ENCODE results near the gene ACSL4. TPM values are rescaled to one million over a fixed set of nuclear protein-coding genes. Genes with fewer than 3 reads are reported as not detected.

The ACSL4 gene
- total and polyA plus RNA-seq, 5 donors from 2014 or later, result 13.4 to 32.2 (median 16.7) TPM

DNA sequence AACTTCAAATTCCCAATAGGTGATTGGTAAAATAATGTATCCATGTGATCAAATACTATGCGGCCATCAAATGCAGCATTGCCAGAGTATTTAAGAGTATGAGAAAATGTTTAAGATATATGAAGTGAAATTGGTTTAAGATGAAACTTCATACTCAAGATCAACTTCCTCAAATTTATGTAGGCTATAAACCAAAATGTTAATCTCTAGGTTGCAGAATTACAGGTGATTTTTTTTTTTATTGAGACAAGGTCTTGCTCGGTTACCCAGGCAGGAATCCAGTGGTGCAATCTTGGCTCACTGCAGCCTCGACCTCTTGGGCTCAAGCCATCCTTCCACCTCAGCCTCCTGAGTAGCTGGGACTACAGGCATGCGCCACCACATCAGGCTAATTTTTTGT lies 25.3 kb downstream of the ACSL4 start:
- no peaks in the 10 kb centered on the region for H3K36me3 Mint-ChIP-seq
- ATAC-seq (ENCODE audit: low read depth in 2 of 2) (no peak), DNase-seq (no peak)
- no peaks in the 10 kb centered on the region for H3K9me3 Mint-ChIP-seq
- Histone ChIP-seq H3K27me3 (ENCODE audit: control insufficient read depth, insufficient read depth, low read length) (no peaks in the 10 kb centered on the region), H3K36me3 (ENCODE audit: control insufficient read depth, insufficient read depth, low read length) (no peaks in the 10 kb centered on the region), H3K4me3 (ENCODE audit: low read depth, low read length) (peak overlapping the region; percentile 51), H3K27ac (ENCODE audit: insufficient read depth, low read length, poor library complexity, severe bottlenecking) (no peak overlapping the region), H3K9me3 (ENCODE audit: control insufficient read depth in 2 of 2, low read length in 2 of 2) (no peaks in the 10 kb centered on the region), H3K4me1 (ENCODE audit: control insufficient read depth, insufficient read depth, low read length, poor library complexity, severe bottlenecking) (peaks cover 30% of the 10 kb centered on the region)
- H3K4me1 Mint-ChIP-seq, result peaks cover 11 to 71% (median 46%) of the 10 kb centered on the region in 4 donors
- peak overlapping the region in 2 of 3 donors; percentile 58 to 63 for H3K27ac Mint-ChIP-seq
- no peaks in the 10 kb centered on the region for H3K27me3 Mint-ChIP-seq
- H3K4me3 Mint-ChIP-seq, result peak overlapping the region; percentile 12 to 77 (median 38)

DNA sequence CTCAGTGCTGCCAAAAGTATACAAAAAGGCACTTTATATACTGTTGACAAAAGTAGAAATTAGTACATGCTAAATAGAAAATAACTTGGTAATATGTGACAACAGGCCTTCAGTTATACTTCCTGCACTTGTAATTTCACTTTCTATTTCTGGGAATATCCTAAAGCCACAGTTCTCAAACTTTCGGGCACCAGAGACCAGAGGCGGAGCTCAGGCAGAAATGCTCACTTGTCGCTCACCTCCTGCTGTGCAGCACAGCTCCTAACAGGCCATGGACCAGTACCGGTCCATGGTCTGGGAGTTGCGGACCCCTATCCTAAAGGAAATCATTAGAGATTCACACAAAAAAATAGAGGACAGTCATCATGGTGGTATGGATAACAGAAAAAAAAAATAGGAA lies 25.7 kb downstream of the ACSL4 start:
- H3K4me1 Mint-ChIP-seq, result peaks cover 11 to 67% (median 48%) of the 10 kb centered on the region in 4 donors
- Histone ChIP-seq H3K9me3 (ENCODE audit: control insufficient read depth in 2 of 2, low read length in 2 of 2) (no peaks in the 10 kb centered on the region), H3K36me3 (ENCODE audit: control insufficient read depth, insufficient read depth, low read length) (no peaks in the 10 kb centered on the region), H3K27ac (ENCODE audit: insufficient read depth, low read length, poor library complexity, severe bottlenecking) (no peak overlapping the region), H3K4me3 (ENCODE audit: low read depth, low read length) (peak overlapping the region; percentile 51), H3K27me3 (ENCODE audit: control insufficient read depth, insufficient read depth, low read length) (no peaks in the 10 kb centered on the region), H3K4me1 (ENCODE audit: control insufficient read depth, insufficient read depth, low read length, poor library complexity, severe bottlenecking) (peaks cover 30% of the 10 kb centered on the region)
- H3K27me3 Mint-ChIP-seq, result no peaks in the 10 kb centered on the region
- H3K4me3 Mint-ChIP-seq, result peak overlapping the region in 3 of 4 donors; percentile 34 to 77 (median 43)
- no peaks in the 10 kb centered on the region for H3K9me3 Mint-ChIP-seq
- ATAC-seq (ENCODE audit: low read depth in 2 of 2) (no peak), DNase-seq (peak in 1 of 3 donors; percentile 18)
- no peaks in the 10 kb centered on the region for H3K36me3 Mint-ChIP-seq
- H3K27ac Mint-ChIP-seq, result peak overlapping the region; percentile 48 to 63 (median 58)

DNA sequence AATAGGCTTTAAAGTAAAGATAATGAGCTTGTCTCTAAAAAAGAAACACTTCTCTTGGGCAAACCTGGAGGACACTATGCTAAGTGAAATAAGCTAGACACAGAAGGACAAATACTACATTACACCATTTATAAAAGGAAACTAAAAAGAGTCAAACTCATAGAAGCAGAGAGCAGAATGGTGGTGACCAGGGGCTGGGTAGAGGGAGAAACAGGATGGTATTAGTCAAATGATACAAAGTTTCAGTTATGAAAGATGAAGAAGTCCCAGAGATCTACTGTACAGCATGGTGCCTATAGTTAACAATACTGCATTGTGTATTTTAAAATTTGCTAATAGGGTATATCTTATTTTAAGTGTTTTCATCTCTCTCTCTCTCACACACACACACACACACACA lies 28.5 kb downstream of the ACSL4 start:
- peak overlapping the region in 2 of 3 donors; percentile 3 to 74 for H3K27ac Mint-ChIP-seq
- H3K4me1 Mint-ChIP-seq, result peaks cover 11 to 52% (median 44%) of the 10 kb centered on the region in 4 donors

DNA sequence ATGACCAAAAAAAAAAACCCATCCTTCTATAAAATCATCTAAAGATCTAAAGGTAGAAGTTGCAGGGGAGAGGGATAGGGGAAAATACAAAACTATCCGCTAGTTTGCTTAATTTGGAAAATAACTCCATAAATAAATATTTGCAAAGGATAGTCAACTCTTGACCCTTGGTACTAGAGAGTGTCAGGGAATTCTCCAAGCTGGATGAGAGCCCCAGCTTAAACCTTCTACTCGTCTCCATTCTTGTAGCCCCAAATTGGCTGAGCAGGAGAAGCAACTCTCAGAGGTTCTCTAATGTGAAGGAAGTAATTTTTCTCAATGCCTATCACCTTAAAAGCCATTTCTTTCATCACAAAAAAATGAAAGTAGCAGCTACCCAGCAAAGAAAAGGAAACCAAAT lies 35.2 kb downstream of the ACSL4 start:
- ATAC-seq (ENCODE audit: low read depth in 2 of 2) (no peak), DNase-seq (peak in 1 of 3 donors; percentile 15)
- H3K27ac ChIP-seq (ENCODE audit: insufficient read depth, low read length, poor library complexity, severe bottlenecking), result no peak overlapping the region
- no peaks in the 10 kb centered on the region for H3K9me3 Mint-ChIP-seq
- H3K9me3 ChIP-seq (ENCODE audit: control insufficient read depth in 2 of 2, low read length in 2 of 2), result no peaks in the 10 kb centered on the region
- H3K4me1 Mint-ChIP-seq, result peaks cover 4 to 36% (median 25%) of the 10 kb centered on the region in 4 donors
- H3K27ac Mint-ChIP-seq, result peak overlapping the region in 2 of 3 donors; percentile 43 to 46
- H3K27me3 Mint-ChIP-seq, result no peaks in the 10 kb centered on the region
- peak overlapping the region; percentile 32 for H3K4me3 ChIP-seq (ENCODE audit: low read depth, low read length)
- no peaks in the 10 kb centered on the region for H3K36me3 ChIP-seq (ENCODE audit: control insufficient read depth, insufficient read depth, low read length)
- H3K36me3 Mint-ChIP-seq, result peaks cover 6% of the 10 kb centered on the region
- peak overlapping the region in 1 of 4 donors; percentile 61 for H3K4me3 Mint-ChIP-seq
- peaks cover 3% of the 10 kb centered on the region for H3K4me1 ChIP-seq (ENCODE audit: control insufficient read depth, insufficient read depth, low read length, poor library complexity, severe bottlenecking)
- no peaks in the 10 kb centered on the region for H3K27me3 ChIP-seq (ENCODE audit: control insufficient read depth, insufficient read depth, low read length)

More for the DNA sequence above, 28.5 kb downstream of the ACSL4 start:
- H3K4me1 ChIP-seq (ENCODE audit: control insufficient read depth, insufficient read depth, low read length, poor library complexity, severe bottlenecking), result peaks cover 28% of the 10 kb centered on the region
- H3K27ac ChIP-seq (ENCODE audit: insufficient read depth, low read length, poor library complexity, severe bottlenecking), result no peak overlapping the region
- Mint-ChIP-seq H3K9me3 (no peaks in the 10 kb centered on the region), H3K4me3 (peak overlapping the region in 2 of 4 donors; percentile 20 to 22), H3K27me3 (no peaks in the 10 kb centered on the region), H3K36me3 (no peaks in the 10 kb centered on the region)
- DNase-seq (peak in 1 of 3 donors; percentile 23), ATAC-seq (ENCODE audit: low read depth in 2 of 2) (no peak)
- H3K27me3 ChIP-seq (ENCODE audit: control insufficient read depth, insufficient read depth, low read length), result no peaks in the 10 kb centered on the region
- no peaks in the 10 kb centered on the region for H3K9me3 ChIP-seq (ENCODE audit: control insufficient read depth in 2 of 2, low read length in 2 of 2)
- no peaks in the 10 kb centered on the region for H3K36me3 ChIP-seq (ENCODE audit: control insufficient read depth, insufficient read depth, low read length)
- no peak overlapping the region for H3K4me3 ChIP-seq (ENCODE audit: low read depth, low read length)

DNA sequence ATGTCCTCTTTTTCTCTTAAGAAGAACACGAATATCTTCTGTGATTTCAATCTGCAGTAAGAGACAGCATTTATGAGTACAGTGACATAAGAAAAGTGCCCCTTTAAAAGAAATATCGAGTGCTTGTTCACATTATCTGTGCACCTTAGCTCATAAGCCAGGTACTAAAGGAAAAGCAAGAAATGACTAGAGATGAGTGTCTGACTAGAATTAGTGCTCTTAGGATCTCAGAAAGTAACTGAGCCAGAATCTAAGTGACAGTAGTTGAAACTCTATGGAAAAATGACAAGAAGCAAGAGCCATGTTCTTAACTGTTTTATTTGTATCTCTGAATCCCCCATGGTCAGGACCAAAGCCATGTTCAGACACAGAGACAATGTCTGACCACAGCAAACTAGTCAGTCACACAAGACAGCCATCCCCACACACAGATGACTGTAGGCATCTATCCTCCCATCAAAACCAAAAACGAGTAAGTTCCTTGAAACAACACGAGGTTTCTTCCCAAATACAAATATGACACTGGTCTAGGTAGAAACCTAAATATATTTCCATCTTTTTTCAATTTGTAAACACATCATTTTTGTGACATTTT lies 36.8 kb downstream of the ACSL4 start:
- no peaks in the 10 kb centered on the region for H3K9me3 ChIP-seq (ENCODE audit: control insufficient read depth in 2 of 2, low read length in 2 of 2)
- ATAC-seq (ENCODE audit: low read depth in 2 of 2) (no peak), DNase-seq (no peak)
- no peaks in the 10 kb centered on the region for H3K9me3 Mint-ChIP-seq
- peaks cover 4 to 39% (median 26%) of the 10 kb centered on the region in 4 donors for H3K4me1 Mint-ChIP-seq
- H3K4me3 Mint-ChIP-seq, result peak overlapping the region in 1 of 4 donors; percentile 15
- H3K36me3 ChIP-seq (ENCODE audit: control insufficient read depth, insufficient read depth, low read length), result no peaks in the 10 kb centered on the region
- H3K27ac Mint-ChIP-seq, result peak overlapping the region in 1 of 3 donors; percentile 62
- no peaks in the 10 kb centered on the region for H3K27me3 Mint-ChIP-seq
- no peak overlapping the region for H3K27ac ChIP-seq (ENCODE audit: insufficient read depth, low read length, poor library complexity, severe bottlenecking)
- H3K36me3 Mint-ChIP-seq, result peaks cover 6% of the 10 kb centered on the region
- no peaks in the 10 kb centered on the region for H3K27me3 ChIP-seq (ENCODE audit: control insufficient read depth, insufficient read depth, low read length)
- no peak overlapping the region for H3K4me3 ChIP-seq (ENCODE audit: low read depth, low read length)
- peaks cover 3% of the 10 kb centered on the region for H3K4me1 ChIP-seq (ENCODE audit: control insufficient read depth, insufficient read depth, low read length, poor library complexity, severe bottlenecking)

DNA sequence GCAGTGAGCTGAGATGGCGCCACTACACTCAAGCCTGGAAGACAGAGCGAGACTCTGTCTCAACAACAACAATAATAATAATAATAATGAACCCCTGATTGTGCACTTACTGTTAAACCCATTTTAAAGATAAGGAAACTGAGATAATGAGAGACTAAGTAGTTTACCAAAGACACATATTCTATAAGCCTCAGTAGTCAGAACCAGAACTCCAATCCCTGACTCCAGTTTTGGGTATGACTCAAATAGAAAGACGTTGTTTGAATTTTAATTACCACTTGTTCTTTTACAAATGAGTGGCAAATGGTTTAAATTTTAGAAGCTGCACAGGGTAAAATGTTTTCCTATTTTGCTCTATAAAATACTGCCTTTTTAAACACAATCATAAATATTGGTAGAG lies 37.4 kb downstream of the ACSL4 start:
- H3K4me3 Mint-ChIP-seq, result no peak overlapping the region
- H3K27ac Mint-ChIP-seq, result no peak overlapping the region
- H3K9me3 ChIP-seq (ENCODE audit: control insufficient read depth in 2 of 2, low read length in 2 of 2), result no peaks in the 10 kb centered on the region
- no peaks in the 10 kb centered on the region for H3K36me3 ChIP-seq (ENCODE audit: control insufficient read depth, insufficient read depth, low read length)
- ATAC-seq (ENCODE audit: low read depth in 2 of 2) (no peak), DNase-seq (no peak)
- peaks cover 3% of the 10 kb centered on the region for H3K4me1 ChIP-seq (ENCODE audit: control insufficient read depth, insufficient read depth, low read length, poor library complexity, severe bottlenecking)
- H3K27me3 Mint-ChIP-seq, result no peaks in the 10 kb centered on the region
- H3K36me3 Mint-ChIP-seq, result peaks cover 6% of the 10 kb centered on the region
- H3K27me3 ChIP-seq (ENCODE audit: control insufficient read depth, insufficient read depth, low read length), result no peaks in the 10 kb centered on the region
- no peak overlapping the region for H3K27ac ChIP-seq (ENCODE audit: insufficient read depth, low read length, poor library complexity, severe bottlenecking)
- H3K9me3 Mint-ChIP-seq, result no peaks in the 10 kb centered on the region
- H3K4me3 ChIP-seq (ENCODE audit: low read depth, low read length), result no peak overlapping the region
- peaks cover 4 to 42% (median 26%) of the 10 kb centered on the region in 4 donors for H3K4me1 Mint-ChIP-seq

DNA sequence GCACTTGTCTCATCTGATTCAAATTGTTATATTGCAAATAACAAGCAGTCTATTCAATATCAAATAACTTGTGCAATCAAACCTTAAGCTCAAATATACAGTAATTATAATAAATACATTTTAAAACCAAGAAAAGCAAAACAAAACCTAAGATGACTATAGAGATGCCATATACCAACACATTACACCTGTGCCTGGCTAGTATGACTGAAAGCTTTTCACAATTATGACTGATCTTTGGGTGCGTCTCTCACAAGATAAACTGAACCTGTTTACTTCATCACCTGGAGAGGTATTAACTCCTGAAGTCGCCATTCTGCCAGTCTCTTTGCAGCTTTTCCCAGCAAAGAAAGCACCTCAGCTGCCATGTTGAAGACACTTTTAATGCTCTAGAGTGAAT lies 41.3 kb downstream of the ACSL4 start:
- no peak for ATAC-seq (ENCODE audit: low read depth in 2 of 2)
- Histone ChIP-seq H3K9me3 (ENCODE audit: control insufficient read depth in 2 of 2, low read length in 2 of 2) (no peaks in the 10 kb centered on the region), H3K4me1 (ENCODE audit: control insufficient read depth, insufficient read depth, low read length, poor library complexity, severe bottlenecking) (no peaks in the 10 kb centered on the region), H3K4me3 (ENCODE audit: low read depth, low read length) (no peak overlapping the region), H3K36me3 (ENCODE audit: control insufficient read depth, insufficient read depth, low read length) (peaks cover 2% of the 10 kb centered on the region), H3K27me3 (ENCODE audit: control insufficient read depth, insufficient read depth, low read length) (no peaks in the 10 kb centered on the region), H3K27ac (ENCODE audit: insufficient read depth, low read length, poor library complexity, severe bottlenecking) (no peak overlapping the region)
- Mint-ChIP-seq H3K27me3 (no peaks in the 10 kb centered on the region), H3K4me3 (no peak overlapping the region), H3K36me3 (peaks cover 6% of the 10 kb centered on the region), H3K27ac (peak overlapping the region in 1 of 3 donors; percentile 65), H3K4me1 (peaks cover 4 to 27% (median 20%) of the 10 kb centered on the region in 4 donors), H3K9me3 (no peaks in the 10 kb centered on the region)
- no peak for DNase-seq

DNA sequence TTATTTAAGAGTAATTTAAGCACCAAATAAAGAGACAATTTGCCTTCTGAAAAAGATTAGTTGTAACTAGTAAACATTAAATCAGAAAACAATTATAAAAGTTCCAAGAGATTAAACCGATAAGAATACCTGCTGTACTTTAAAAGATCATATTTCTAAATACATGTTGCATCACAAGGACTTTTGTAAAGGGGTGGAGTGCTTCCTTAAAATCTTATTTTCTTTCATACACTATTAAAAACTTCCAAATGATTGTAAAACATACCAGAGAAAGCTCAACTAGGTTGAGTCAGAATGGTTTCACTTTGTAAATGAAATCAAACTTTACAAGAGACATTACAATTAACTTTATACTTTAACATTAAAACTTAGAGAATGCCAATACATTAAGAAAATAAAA lies 41.8 kb downstream of the ACSL4 start:
- DNase-seq (no peak), ATAC-seq (ENCODE audit: low read depth in 2 of 2) (no peak)
- peaks cover 2% of the 10 kb centered on the region for H3K36me3 ChIP-seq (ENCODE audit: control insufficient read depth, insufficient read depth, low read length)
- Mint-ChIP-seq H3K27me3 (no peaks in the 10 kb centered on the region), H3K4me1 (peaks cover 4 to 25% (median 18%) of the 10 kb centered on the region in 4 donors), H3K36me3 (peaks cover 4% of the 10 kb centered on the region), H3K4me3 (no peak overlapping the region), H3K27ac (no peak overlapping the region), H3K9me3 (no peaks in the 10 kb centered on the region)
- no peaks in the 10 kb centered on the region for H3K4me1 ChIP-seq (ENCODE audit: control insufficient read depth, insufficient read depth, low read length, poor library complexity, severe bottlenecking)
- H3K27ac ChIP-seq (ENCODE audit: insufficient read depth, low read length, poor library complexity, severe bottlenecking), result no peak overlapping the region
- H3K9me3 ChIP-seq (ENCODE audit: control insufficient read depth in 2 of 2, low read length in 2 of 2), result no peaks in the 10 kb centered on the region
- no peaks in the 10 kb centered on the region for H3K27me3 ChIP-seq (ENCODE audit: control insufficient read depth, insufficient read depth, low read length)
- no peak overlapping the region for H3K4me3 ChIP-seq (ENCODE audit: low read depth, low read length)

Data from CD4-positive, CD25-positive, alpha-beta regulatory T cell (primary cell).